ENCODE data around the gene ATP1A2.

- TF ChIP-seq, protein P1, sequence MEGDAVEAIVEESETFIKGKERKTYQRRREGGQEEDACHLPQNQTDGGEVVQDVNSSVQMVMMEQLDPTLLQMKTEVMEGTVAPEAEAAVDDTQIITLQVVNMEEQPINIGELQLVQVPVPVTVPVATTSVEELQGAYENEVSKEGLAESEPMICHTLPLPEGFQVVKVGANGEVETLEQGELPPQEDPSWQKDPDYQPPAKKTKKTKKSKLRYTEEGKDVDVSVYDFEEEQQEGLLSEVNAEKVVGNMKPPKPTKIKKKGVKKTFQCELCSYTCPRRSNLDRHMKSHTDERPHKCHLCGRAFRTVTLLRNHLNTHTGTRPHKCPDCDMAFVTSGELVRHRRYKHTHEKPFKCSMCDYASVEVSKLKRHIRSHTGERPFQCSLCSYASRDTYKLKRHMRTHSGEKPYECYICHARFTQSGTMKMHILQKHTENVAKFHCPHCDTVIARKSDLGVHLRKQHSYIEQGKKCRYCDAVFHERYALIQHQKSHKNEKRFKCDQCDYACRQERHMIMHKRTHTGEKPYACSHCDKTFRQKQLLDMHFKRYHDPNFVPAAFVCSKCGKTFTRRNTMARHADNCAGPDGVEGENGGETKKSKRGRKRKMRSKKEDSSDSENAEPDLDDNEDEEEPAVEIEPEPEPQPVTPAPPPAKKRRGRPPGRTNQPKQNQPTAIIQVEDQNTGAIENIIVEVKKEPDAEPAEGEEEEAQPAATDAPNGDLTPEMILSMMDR (IDR thresholded peaks at IDR 0.05) = no peak
- no peak for TF ChIP-seq POLR2A (IDR thresholded peaks at IDR 0.05)
Observed at GRCh38 chr1:160109686-160110085, 5.9 kb upstream of the ATP1A2 start.
